Measurements from ENCODE around the gene KNSTRN.

DNA sequence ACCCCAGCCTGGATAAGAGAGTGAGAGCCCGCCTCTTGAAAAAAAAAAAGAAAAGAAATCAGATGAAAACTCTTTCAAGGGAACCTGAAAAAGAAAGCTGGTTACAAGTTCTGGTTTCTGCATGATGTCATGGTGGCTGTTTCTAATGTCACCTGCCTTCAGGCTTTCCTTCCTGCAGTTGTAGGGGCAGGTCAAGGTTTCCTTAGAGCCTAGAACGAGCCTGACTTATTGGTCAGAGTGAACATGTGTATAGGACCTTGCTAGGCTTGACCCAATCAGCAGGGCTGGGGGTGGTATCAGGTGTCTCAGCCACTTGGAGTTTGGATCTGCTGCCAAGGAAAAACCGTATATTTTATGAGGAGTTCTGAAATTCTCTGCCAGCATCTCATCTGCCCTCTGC is 26.8 kb downstream of the KNSTRN start:
- TF ChIP-seq, protein P1, sequence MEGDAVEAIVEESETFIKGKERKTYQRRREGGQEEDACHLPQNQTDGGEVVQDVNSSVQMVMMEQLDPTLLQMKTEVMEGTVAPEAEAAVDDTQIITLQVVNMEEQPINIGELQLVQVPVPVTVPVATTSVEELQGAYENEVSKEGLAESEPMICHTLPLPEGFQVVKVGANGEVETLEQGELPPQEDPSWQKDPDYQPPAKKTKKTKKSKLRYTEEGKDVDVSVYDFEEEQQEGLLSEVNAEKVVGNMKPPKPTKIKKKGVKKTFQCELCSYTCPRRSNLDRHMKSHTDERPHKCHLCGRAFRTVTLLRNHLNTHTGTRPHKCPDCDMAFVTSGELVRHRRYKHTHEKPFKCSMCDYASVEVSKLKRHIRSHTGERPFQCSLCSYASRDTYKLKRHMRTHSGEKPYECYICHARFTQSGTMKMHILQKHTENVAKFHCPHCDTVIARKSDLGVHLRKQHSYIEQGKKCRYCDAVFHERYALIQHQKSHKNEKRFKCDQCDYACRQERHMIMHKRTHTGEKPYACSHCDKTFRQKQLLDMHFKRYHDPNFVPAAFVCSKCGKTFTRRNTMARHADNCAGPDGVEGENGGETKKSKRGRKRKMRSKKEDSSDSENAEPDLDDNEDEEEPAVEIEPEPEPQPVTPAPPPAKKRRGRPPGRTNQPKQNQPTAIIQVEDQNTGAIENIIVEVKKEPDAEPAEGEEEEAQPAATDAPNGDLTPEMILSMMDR (IDR thresholded peaks at IDR 0.05; ENCODE audit: borderline replicate concordance, extremely low read depth, low read length, poor library complexity, severe bottlenecking) = no peak
- TF ChIP-seq EZH2 (IDR thresholded peaks at IDR 0.05; ENCODE audit: borderline replicate concordance, low read depth, low read length, severe bottlenecking) = no peak

Measured in DND-41 (cell line).